NCI-H748 (cell line): ENCODE results near the gene NKAPL.

ENCODE experiments used
- DNase-seq: peaks from one replicate; lab custom pipeline; 2025; ENCODE audit not compliant: unreplicated experiment; lab: John Stamatoyannopoulos, UW

The NKAPL gene

GRCh38 chr6:28245206-28245941 is 13.7 kb upstream of the NKAPL start:
- DNase-seq, result no peak

GRCh38 chr6:28248916-28249315 is 10.2 kb upstream of the NKAPL start:
- no peak for DNase-seq

GRCh38 chr6:28250747-28251146 is 8.3 kb upstream of the NKAPL start:
- DNase-seq, result no peak

- peak; percentile 49 for DNase-seq
These were observed 7.5 kb upstream of the NKAPL start for GRCh38 chr6:28251661-28252008.

GRCh38 chr6:28252009-28252975 is 6.8 kb upstream of the NKAPL start, which contains the start of gene ZKSCAN4:
Gene ZKSCAN4 (minus strand): TSS chr6:28252269. CDS start chr6:28251980, 289 bp downstream.
- peak; percentile 95 for DNase-seq

GRCh38 chr6:28254121-28254519 is 5.0 kb upstream of the NKAPL start:
- DNase-seq, result peak; percentile 7

- no peak for DNase-seq
These were observed 2.1 kb upstream of the NKAPL start for GRCh38 chr6:28257042-28257441.

- no peak for DNase-seq
These were observed 4.8 kb downstream of the NKAPL start for GRCh38 chr6:28263922-28264321.

- DNase-seq, result no peak
These were observed 5.8 kb downstream of the NKAPL start for GRCh38 chr6:28264834-28265401.

- no peak for DNase-seq
These were observed 7.5 kb downstream of the NKAPL start for GRCh38 chr6:28266563-28266961.

GRCh38 chr6:28266962-28267694 is 8.0 kb downstream of the NKAPL start, which contains the start of gene ZSCAN26:
Gene ZSCAN26 (plus strand): TSS chr6:28267143. CDS start chr6:28271920, 4,777 bp downstream.
- DNase-seq, result peak; percentile 94

- no peak for DNase-seq
These were observed 8.6 kb downstream of the NKAPL start for GRCh38 chr6:28267695-28268059.

GRCh38 chr6:28269492-28269891 is 10.4 kb downstream of the NKAPL start:
- no peak for DNase-seq

- no peak for DNase-seq
These were observed 15.8 kb downstream of the NKAPL start for GRCh38 chr6:28274888-28275287.

GRCh38 chr6:28277746-28278145 is 18.6 kb downstream of the NKAPL start:
- no peak for DNase-seq

GRCh38 chr6:28280595-28281287 is 21.6 kb downstream of the NKAPL start:
- no peak for DNase-seq

GRCh38 chr6:28281288-28282064 is 22.4 kb downstream of the NKAPL start, which contains the start of gene PGBD1:
Gene PGBD1 (plus strand): TSS chr6:28281572. CDS start chr6:28283814, 2,242 bp downstream.
- DNase-seq, result peak; percentile 95

- no peak for DNase-seq
These were observed 23.8 kb downstream of the NKAPL start for GRCh38 chr6:28282926-28283325.

- no peak for DNase-seq
These were observed 32.5 kb downstream of the NKAPL start for GRCh38 chr6:28291573-28291972.
